ENCODE results near the gene ELK1. TPM values are rescaled to one million over a fixed set of nuclear protein-coding genes. Genes with fewer than 3 reads are reported as not detected.
A peak's percentile ranks its signal among the peaks of the same experiment; 100 is the strongest.
"Not testable (repeated sequence)": the region's sequence is repeated elsewhere in the genome, so short reads cannot be mapped to it uniquely, and the experiment has no call there.

ELK1 gene
- total and polyA plus RNA-seq, 7 experiments from 2014 or later: 24.0 to 62.4 (median 34.0) TPM

GRCh38 chrX:47603125-47603524 lies 47.2 kb downstream of the ELK1 start:
- not testable (repeated sequence) for H3K36me3 Mint-ChIP-seq

DNA sequence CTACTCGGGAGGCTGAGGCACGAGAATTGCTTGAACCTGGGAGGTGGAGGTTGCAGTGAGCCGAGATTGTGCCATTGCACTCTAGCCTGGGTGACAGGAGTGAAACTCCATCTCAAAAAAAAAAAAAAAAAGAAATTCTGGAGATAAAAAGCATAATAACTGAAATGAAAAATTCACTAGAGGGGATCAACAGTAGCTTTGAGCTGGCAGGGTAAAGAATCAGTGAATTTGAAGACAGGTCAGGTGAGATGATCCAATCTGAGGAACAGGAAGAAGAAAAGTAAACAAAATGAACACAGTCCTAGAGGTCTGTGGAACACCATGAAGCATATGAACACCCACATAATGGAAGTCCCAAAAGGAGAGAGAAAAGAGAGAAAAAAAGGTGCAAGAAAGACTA lies 53.1 kb downstream of the ELK1 start:
- Mint-ChIP-seq H3K4me3 (peak overlapping the region in 1 of 10 donors; percentile 17), H3K27me3 (peaks cover 0 to 9% (median 0%) of the 10 kb centered on the region in 5 donors), H3K4me1 (peaks cover 4 to 23% (median 18%) of the 10 kb centered on the region in 7 donors), H3K9me3 (peaks cover 0 to 52% (median 21%) of the 10 kb centered on the region in 11 donors), H3K36me3 (peaks cover 5 to 14% (median 6%) of the 10 kb centered on the region in 5 donors), H3K27ac (peak overlapping the region in 2 of 9 donors; percentile 2 to 88)
- POLR2A ChIA-PET: interaction anchor here (0.6 to 2.1 kb wide), 2 partner anchors 10 to 53 kb away, joined by 3 to 5 read pairs; partner anchors contain the start of gene ELK1
- DNase-seq (no peak), ATAC-seq (no peak)
- peaks cover 0 to 6% (median 0%) of the 10 kb centered on the region in 3 experiments for H3K9me3 ChIP-seq (ENCODE audit: control insufficient read depth in 2 of 3, low read length in 3 of 3)
- peaks cover 0 to 10% of the 10 kb centered on the region in 2 donors for H3K4me1 ChIP-seq (ENCODE audit: control insufficient read depth in 2 of 2, insufficient read depth in 2 of 2, low read length in 2 of 2)
- H3K36me3 ChIP-seq (ENCODE audit: control insufficient read depth in 2 of 3, insufficient read depth in 3 of 3, low read length in 3 of 3): no peaks in the 10 kb centered on the region
- no peak overlapping the region for H3K4me3 ChIP-seq (ENCODE audit: low read length)
- intact Hi-C loops (cut with micrococcal nuclease): no loop called here
- CTCF ChIA-PET: no interaction called here
- no peak overlapping the region for H3K27ac ChIP-seq (ENCODE audit: low read depth, low read length)
- no peaks in the 10 kb centered on the region for H3K27me3 ChIP-seq (ENCODE audit: control insufficient read depth in 2 of 2, insufficient read depth in 2 of 2, low read length in 2 of 2)

More at GRCh38 chrX:47603125-47603524, 47.2 kb downstream of the ELK1 start:
- H3K27ac Mint-ChIP-seq; H3K36me3 ChIP-seq (ENCODE audit: control insufficient read depth in 2 of 3, insufficient read depth in 3 of 3, low read length in 3 of 3); H3K27ac ChIP-seq (ENCODE audit: low read depth, low read length); DNase-seq; H3K27me3 ChIP-seq (ENCODE audit: control insufficient read depth in 2 of 2, insufficient read depth in 2 of 2, low read length in 2 of 2); H3K4me1 ChIP-seq (ENCODE audit: control insufficient read depth in 2 of 2, insufficient read depth in 2 of 2, low read length in 2 of 2); intact Hi-C loops (cut with micrococcal nuclease); POLR2A ChIA-PET; ATAC-seq; H3K4me3 Mint-ChIP-seq; H3K4me3 ChIP-seq (ENCODE audit: low read length); H3K9me3 ChIP-seq (ENCODE audit: control insufficient read depth in 2 of 3, low read length in 3 of 3); H3K27me3 Mint-ChIP-seq; CTCF ChIA-PET; H3K4me1 Mint-ChIP-seq: not testable (repeated sequence)
- peaks cover 0 to 27% (median 7%) of the 10 kb centered on the region in 11 donors for H3K9me3 Mint-ChIP-seq

GRCh38 chrX:47596256-47596655 lies 54.1 kb downstream of the ELK1 start:
- peaks cover 0 to 10% of the 10 kb centered on the region in 2 donors for H3K4me1 ChIP-seq (ENCODE audit: control insufficient read depth in 2 of 2, insufficient read depth in 2 of 2, low read length in 2 of 2)
- Mint-ChIP-seq H3K27me3 (peaks cover 0 to 6% (median 0%) of the 10 kb centered on the region in 5 donors), H3K9me3 (peaks cover 0 to 47% (median 21%) of the 10 kb centered on the region in 11 donors), H3K4me3 (peak overlapping the region in 8 of 10 donors; percentile 39 to 72 (median 55)), H3K27ac (peak overlapping the region; percentile 59 to 90 (median 82)), H3K4me1 (peaks cover 4 to 23% (median 18%) of the 10 kb centered on the region in 7 donors), H3K36me3 (peaks cover 5 to 14% (median 6%) of the 10 kb centered on the region in 5 donors)
- DNase-seq (no peak), ATAC-seq (no peak)
- POLR2A ChIA-PET: interaction anchor here (0.8 to 2.1 kb wide), 9 partner anchors 12 to 467 kb away, joined by 3 to 9 read pairs (median 4); partner anchors contain the start of gene ELK1
- H3K27me3 ChIP-seq (ENCODE audit: control insufficient read depth in 2 of 2, insufficient read depth in 2 of 2, low read length in 2 of 2): no peaks in the 10 kb centered on the region
- CTCF ChIA-PET: no interaction called here
- intact Hi-C loops (cut with micrococcal nuclease): loop anchor here in 1 of 2 donors (1.0 kb wide), 1 partner anchor 14 kb away; the partner anchor contains the start of gene TIMP1
- no peak overlapping the region for H3K4me3 ChIP-seq (ENCODE audit: low read length)
- H3K9me3 ChIP-seq (ENCODE audit: control insufficient read depth in 2 of 3, low read length in 3 of 3): peaks cover 0 to 6% (median 0%) of the 10 kb centered on the region in 3 experiments
- no peaks in the 10 kb centered on the region for H3K36me3 ChIP-seq (ENCODE audit: control insufficient read depth in 2 of 3, insufficient read depth in 3 of 3, low read length in 3 of 3)
- H3K27ac ChIP-seq (ENCODE audit: low read depth, low read length): peak overlapping the region; percentile 7

DNA sequence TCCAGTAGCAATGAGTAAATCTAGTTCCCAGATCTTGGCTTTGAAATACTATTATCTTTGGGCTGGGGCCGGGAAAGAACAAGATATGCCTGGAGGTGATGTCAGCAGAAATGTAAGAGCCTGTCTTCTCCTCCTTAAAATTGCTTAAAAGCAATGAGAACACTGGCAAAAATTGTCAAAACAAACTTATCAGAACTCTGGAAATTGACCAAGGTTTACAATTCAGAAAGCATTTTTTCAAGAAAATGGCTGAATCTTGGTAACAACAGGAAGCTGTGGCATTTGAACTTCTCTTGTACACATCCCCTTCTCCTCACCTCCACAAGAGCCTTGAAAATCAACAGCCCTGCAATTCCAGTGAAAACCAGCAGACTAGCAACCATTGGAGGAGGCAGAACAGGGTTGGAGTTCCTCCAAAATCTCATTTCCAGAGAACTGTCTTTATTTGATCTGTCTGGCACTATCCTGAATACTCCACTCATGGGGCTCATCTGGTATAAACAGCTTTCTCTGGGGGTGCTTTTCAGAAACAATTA lies 54.6 kb downstream of the ELK1 start:
- Histone ChIP-seq H3K27ac (ENCODE audit: low read depth, low read length) (peak overlapping the region; percentile 7), H3K4me3 (ENCODE audit: low read length) (no peak overlapping the region), H3K4me1 (ENCODE audit: control insufficient read depth in 2 of 2, insufficient read depth in 2 of 2, low read length in 2 of 2) (peaks cover 0 to 10% of the 10 kb centered on the region in 2 donors), H3K27me3 (ENCODE audit: control insufficient read depth in 2 of 2, insufficient read depth in 2 of 2, low read length in 2 of 2) (no peaks in the 10 kb centered on the region), H3K9me3 (ENCODE audit: control insufficient read depth in 2 of 3, low read length in 3 of 3) (peaks cover 0 to 6% (median 0%) of the 10 kb centered on the region in 3 experiments), H3K36me3 (ENCODE audit: control insufficient read depth in 2 of 3, insufficient read depth in 3 of 3, low read length in 3 of 3) (no peaks in the 10 kb centered on the region)
- ATAC-seq (no peak), DNase-seq (peak in 2 of 9 donors; percentile 24 to 27)
- Mint-ChIP-seq H3K36me3 (peaks cover 5 to 14% (median 6%) of the 10 kb centered on the region in 5 donors), H3K9me3 (peaks cover 0 to 43% (median 20%) of the 10 kb centered on the region in 11 donors), H3K27me3 (peaks cover 0 to 6% (median 0%) of the 10 kb centered on the region in 5 donors), H3K27ac (peak overlapping the region; percentile 59 to 90 (median 82)), H3K4me3 (peak overlapping the region in 7 of 10 donors; percentile 47 to 72 (median 54)), H3K4me1 (peaks cover 4 to 23% (median 18%) of the 10 kb centered on the region in 7 donors)
- POLR2A ChIA-PET: interaction anchor here (0.8 to 2.1 kb wide), 9 partner anchors 13 to 467 kb away, joined by 3 to 9 read pairs (median 4); partner anchors contain the start of gene ELK1
- CTCF ChIA-PET: no interaction called here
- intact Hi-C loops (cut with micrococcal nuclease): loop anchor here in 1 of 2 donors (1.0 kb wide), 1 partner anchor 13 kb away; the partner anchor contains the start of gene TIMP1

DNA sequence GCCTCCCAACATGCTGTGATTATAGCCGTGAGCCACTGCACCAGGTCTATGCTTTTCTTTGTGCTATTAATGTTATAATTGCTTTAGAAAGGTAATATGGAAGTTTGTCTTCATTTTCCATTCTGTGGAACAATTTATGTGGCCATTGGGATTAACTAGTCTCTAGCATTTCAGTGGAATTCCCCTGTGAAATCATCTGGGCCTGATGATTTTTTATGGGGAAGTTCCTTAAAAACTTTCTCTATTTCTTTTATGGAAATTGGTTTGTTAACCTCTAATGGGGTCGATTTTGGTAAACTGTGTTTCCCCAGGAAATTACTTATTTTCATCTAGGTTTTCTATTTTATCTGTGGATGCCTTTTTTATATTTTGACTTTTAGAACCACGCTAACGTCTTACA lies 56.8 kb downstream of the ELK1 start:
- no peak overlapping the region for H3K4me3 ChIP-seq (ENCODE audit: low read length)
- Mint-ChIP-seq H3K4me1 (peaks cover 4 to 23% (median 18%) of the 10 kb centered on the region in 7 donors), H3K36me3 (peaks cover 5 to 14% (median 6%) of the 10 kb centered on the region in 5 donors), H3K9me3 (peaks cover 0 to 27% (median 10%) of the 10 kb centered on the region in 11 donors), H3K4me3 (no peak overlapping the region), H3K27me3 (peaks cover 0 to 4% (median 0%) of the 10 kb centered on the region in 5 donors), H3K27ac (no peak overlapping the region)
- ChIA-PET CTCF (no interaction called here), POLR2A (no interaction called here)
- H3K4me1 ChIP-seq (ENCODE audit: control insufficient read depth in 2 of 2, insufficient read depth in 2 of 2, low read length in 2 of 2): peaks cover 0 to 10% of the 10 kb centered on the region in 2 donors
- intact Hi-C loops (cut with micrococcal nuclease): no loop called here
- H3K27ac ChIP-seq (ENCODE audit: low read depth, low read length): no peak overlapping the region
- H3K9me3 ChIP-seq (ENCODE audit: control insufficient read depth in 2 of 3, low read length in 3 of 3): peaks cover 0 to 6% (median 0%) of the 10 kb centered on the region in 3 experiments
- DNase-seq: no peak
- ATAC-seq: no peak
- H3K27me3 ChIP-seq (ENCODE audit: control insufficient read depth in 2 of 2, insufficient read depth in 2 of 2, low read length in 2 of 2): no peaks in the 10 kb centered on the region
- H3K36me3 ChIP-seq (ENCODE audit: control insufficient read depth in 2 of 3, insufficient read depth in 3 of 3, low read length in 3 of 3): no peaks in the 10 kb centered on the region

DNA sequence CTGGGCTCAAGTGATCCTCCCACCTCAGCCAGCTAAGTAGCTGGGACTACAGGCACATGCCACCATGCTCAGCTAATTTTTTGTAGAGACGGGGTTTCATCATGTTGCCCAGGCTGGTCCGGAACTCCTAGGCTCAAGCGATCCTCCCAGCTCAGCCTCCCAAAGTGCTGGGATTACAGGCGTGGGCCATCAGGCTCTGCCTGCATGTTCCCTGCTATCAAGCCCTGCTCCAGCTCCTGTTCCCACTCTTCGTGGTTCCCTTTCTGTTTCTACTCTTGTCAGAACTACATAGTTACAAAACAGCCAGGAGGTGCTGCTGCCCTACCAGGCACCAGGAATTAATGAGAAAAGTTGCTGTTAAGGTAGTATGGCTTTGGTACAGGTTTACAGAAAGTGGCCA lies 59.4 kb downstream of the ELK1 start:
- no peaks in the 10 kb centered on the region for H3K36me3 ChIP-seq (ENCODE audit: control insufficient read depth in 2 of 3, insufficient read depth in 3 of 3, low read length in 3 of 3)
- H3K9me3 ChIP-seq (ENCODE audit: control insufficient read depth in 2 of 3, low read length in 3 of 3): no peaks in the 10 kb centered on the region
- ATAC-seq (no peak), DNase-seq (no peak)
- H3K27me3 ChIP-seq (ENCODE audit: control insufficient read depth in 2 of 2, insufficient read depth in 2 of 2, low read length in 2 of 2): no peaks in the 10 kb centered on the region
- intact Hi-C loops (cut with micrococcal nuclease): no loop called here
- peaks cover 0 to 5% (median 0%) of the 10 kb centered on the region in 11 donors for H3K9me3 Mint-ChIP-seq
- no peak overlapping the region for H3K4me3 ChIP-seq (ENCODE audit: low read length)
- ChIA-PET POLR2A (no interaction called here), CTCF (no interaction called here)
- H3K4me3 Mint-ChIP-seq: no peak overlapping the region
- H3K4me1 ChIP-seq (ENCODE audit: control insufficient read depth in 2 of 2, insufficient read depth in 2 of 2, low read length in 2 of 2): peaks cover 0 to 3% of the 10 kb centered on the region in 2 donors
- no peak overlapping the region for H3K27ac ChIP-seq (ENCODE audit: low read depth, low read length)
- H3K4me1 Mint-ChIP-seq: peaks cover under 1 to 11% (median 10%) of the 10 kb centered on the region in 7 donors
- H3K36me3 Mint-ChIP-seq: peaks cover 0 to under 1% (median 0%) of the 10 kb centered on the region in 5 donors
- peak overlapping the region in 1 of 9 donors; percentile 35 for H3K27ac Mint-ChIP-seq
- H3K27me3 Mint-ChIP-seq: no peaks in the 10 kb centered on the region

Data from naive thymus-derived CD4-positive, alpha-beta T cell (primary cell).